Suppressor macrophage treated with lipopolysaccharide for 4 hours (primary cell): ENCODE results near the gene ANXA8.

Experiments
- DNase-seq: peaks from one replicate; pipeline ENCODE4 v3.0.0-alpha.2; 2020

Gene ANXA8

GRCh38 chr10:47445720-47446119 is 38.2 kb downstream of the ANXA8 start:
- no peak for DNase-seq

GRCh38 chr10:47444047-47444446 is 39.9 kb downstream of the ANXA8 start:
- no peak for DNase-seq

- no peak for DNase-seq
These were observed 40.8 kb downstream of the ANXA8 start for GRCh38 chr10:47443145-47443544.

DNA sequence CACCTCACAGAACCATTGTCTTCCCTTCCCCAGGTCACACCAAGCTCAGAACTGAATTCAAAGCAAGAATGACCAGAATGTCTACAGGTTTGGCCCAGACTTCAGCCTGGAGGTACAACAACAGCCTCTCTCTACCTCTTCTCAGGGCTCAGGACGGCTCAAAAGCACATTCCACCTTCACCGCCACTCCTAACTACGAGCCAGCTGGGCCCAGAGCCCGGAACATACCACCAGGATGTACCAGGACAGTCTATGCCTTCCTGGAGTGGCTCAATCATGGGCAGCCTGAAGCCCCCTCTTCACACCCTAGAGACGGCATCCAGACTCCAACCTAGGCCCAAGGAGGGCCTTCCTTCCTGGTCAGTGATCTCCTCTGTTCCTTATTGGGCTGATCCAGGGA is 41.6 kb downstream of the ANXA8 start:
- DNase-seq: no peak

GRCh38 chr10:47441938-47442337 is 42.0 kb downstream of the ANXA8 start:
- no peak for DNase-seq

DNA sequence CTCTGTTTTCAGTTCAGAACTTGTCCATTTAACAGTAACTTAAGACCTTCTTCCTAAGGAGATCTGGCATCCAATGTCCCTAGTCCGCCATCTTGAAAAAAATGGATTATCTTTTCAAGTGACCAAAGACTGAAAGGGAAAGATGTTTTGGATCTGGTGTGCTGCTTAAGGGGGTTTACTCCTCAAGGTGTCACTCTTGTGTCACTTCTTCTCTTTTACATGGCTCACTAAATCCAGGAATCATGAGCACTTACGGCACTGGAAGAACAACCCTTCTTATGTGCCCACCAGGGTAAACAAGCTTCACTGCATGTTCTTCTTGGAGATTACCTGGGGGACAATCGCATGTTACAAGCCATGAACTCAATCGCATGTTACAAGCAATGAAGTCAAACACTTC is 43.7 kb downstream of the ANXA8 start:
- DNase-seq: no peak

DNA sequence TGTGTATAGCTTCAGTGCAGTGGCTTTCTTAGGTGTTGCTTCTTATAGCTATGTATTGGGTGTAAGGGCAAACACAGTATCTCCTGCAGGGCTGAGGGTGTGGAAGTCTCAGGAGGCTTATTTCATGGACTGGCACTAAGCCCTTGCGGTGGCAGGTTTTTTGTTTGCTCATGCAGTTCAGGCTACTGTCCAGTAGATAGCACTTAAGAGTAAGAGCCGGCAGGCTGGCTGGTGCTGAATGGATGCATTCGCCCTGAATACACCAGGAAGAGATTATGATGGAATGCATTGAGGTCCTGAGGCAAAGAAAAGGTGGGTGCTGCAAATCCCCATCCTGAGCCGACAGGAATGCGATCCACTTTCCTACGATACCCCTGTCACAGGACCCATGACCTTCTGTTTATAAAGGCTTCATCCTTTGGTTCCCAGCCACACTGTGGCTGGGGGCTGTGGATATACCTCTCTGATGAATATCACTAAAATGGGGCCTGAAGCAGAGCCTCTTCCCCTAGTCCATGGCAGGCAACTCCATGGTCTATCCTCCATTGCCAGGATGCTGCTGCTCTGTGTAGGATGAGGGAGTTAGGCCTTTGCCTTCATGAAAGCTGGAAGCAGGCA is 44.9 kb downstream of the ANXA8 start:
- DNase-seq: no peak

DNA sequence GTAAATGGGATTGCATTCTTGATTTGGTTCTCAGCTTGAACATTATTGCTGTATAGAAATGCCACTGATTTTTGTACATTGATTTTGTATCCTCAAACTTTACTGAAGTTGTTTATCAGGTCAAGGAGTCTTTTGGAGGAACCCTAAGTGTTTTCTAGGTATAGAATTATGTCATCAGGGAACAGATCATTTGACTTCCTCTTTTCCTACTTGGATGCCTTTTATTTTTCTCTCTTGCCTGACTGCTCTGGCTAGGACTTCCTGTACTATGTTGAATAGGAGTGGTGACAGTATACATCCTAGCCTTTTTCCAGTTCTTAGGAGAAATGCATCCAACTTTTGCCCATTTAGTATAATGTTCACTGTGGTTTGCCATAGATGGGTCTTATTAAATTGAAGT is 48.8 kb downstream of the ANXA8 start:
- no peak for DNase-seq

- DNase-seq: no peak
These were observed 58.0 kb downstream of the ANXA8 start for GRCh38 chr10:47425813-47426419.

GRCh38 chr10:47424231-47424630 is 59.7 kb downstream of the ANXA8 start:
- no peak for DNase-seq

DNA sequence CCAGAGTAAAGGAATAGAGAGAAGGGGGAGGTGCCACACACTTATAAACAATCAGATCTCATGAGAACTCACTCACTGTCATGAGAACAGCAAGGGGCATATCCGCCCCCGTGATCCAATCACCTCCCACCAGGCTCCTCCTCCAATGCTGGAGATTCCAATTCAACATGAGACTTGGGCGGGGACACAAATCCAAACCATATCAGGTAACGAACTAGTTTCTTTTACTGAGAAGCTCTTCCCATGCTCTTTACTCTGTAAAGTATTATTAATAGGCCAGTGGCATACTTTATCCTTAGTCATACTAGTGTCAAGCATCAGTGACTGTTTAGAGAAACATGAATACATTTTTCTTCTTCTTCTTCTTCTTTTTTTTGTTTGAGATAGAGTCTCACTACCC is 60.4 kb downstream of the ANXA8 start:
- no peak for DNase-seq

DNA sequence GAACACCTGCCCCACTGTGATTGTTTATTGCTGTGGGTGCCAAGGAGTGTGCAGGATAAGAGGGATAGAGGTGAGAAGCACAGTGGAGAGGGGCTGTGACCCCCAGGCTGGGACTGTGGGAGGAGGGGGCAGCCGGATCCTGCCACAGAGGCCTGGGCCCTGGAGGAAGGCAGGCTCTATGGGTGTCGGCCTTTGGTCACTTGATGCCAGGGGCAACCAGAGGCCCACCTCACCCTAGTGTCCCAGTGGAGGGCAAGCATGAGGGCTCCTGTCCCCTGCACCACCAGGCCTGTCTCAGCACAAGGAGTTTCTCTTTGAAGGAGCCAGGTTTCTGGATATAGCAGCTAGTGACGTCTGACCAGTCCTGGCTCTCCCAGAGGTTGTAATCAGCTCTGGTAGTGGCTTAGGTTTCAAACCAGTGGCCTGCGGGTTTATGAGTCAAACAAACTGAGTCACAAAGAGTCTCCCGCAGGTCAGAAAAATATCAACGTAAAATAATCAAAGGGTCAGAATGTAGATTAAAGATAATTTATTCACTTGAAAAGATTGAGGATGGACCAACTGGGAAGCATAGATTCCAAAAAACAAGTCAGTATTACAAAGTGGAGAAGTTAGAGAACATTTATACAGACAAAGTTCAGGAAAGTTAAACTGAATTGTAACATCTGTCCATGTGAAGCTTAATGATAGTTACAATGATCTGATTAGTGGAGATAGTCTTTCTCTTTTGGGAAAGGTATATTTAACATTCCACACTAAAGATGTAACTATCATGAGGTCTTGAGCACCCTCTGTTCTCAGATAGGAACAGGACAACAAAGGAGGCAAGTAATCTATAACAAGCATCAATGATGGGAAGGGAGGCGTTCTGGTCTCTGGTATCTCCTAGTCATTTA is 62.6 kb downstream of the ANXA8 start:
- DNase-seq: no peak

- DNase-seq: no peak
These were observed 63.4 kb downstream of the ANXA8 start for GRCh38 chr10:47420305-47421056.

GRCh38 chr10:47419421-47419820 is 64.5 kb downstream of the ANXA8 start:
- no peak for DNase-seq

- no peak for DNase-seq
These were observed 64.9 kb downstream of the ANXA8 start for GRCh38 chr10:47418966-47419365.

DNA sequence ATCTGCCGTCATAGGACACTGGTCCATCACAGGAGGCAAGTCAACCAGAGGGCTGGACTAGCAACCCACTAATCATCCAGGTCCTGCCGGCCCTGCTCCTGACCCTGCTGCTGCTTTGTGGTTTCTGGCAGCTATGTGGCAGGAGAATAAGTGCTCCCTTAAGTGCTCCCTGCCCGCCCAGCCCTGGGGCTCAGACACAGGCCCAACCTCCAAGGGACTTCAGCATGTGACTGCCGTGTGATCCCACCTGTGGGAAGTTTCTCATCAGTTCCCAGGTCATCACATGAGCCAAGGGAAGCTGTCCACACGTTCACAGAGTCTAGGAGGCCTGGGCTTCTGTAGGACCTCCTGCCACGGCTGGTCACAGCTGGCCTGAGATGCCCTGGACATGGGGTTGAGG is 65.6 kb downstream of the ANXA8 start:
- DNase-seq: no peak
